GM12878 (cell line): Measurements from ENCODE around the gene SNF8. TPM values are rescaled to one million over a fixed set of nuclear protein-coding genes. Genes with fewer than 3 reads are reported as not detected.

Experiments used
- ASH2L ChIP-seq: fragments of 300-600, 200-600 bp; sonication (generic); IDR thresholded peaks from 2 replicates; pipeline ENCODE4 v1.6.1; 2017; ENCODE audit warnings: low read depth, mild to moderate bottlenecking, borderline replicate concordance
- BCL11A ChIP-seq: IDR thresholded peaks from 2 replicates; pipeline ENCODE4 v1.6.1; 2011; ENCODE audit warnings: low read depth, low read length
- CBX5 ChIP-seq: sonication (generic); IDR thresholded peaks from 2 replicates; pipeline ENCODE4 v1.6.1; 2016; ENCODE audit warnings: low read depth, moderate library complexity, mild to moderate bottlenecking, inconsistent platforms
- CTCF ChIP-seq, 3 experiments: IDR thresholded peaks in 2 of 3; conservative IDR thresholded peaks in 1 of 3; 2 replicates each; pipeline ENCODE4 v1.5.1; 2011; ENCODE audit warnings: low read depth in 3 of 3, low read length in 3 of 3, mild to moderate bottlenecking in 3 of 3, control low read depth in 2 of 3, moderate library complexity in 2 of 3, inconsistent platforms in 1 of 3, mixed read lengths in 1 of 3; ENCODE audit not compliant: control insufficient read depth in 2 of 3, insufficient read depth in 1 of 3; ENCODE audit errors: extremely low read depth in 1 of 3
- EGR1 ChIP-seq, 2 experiments: IDR thresholded peaks; 1 replicate in 1 of 2; 2 replicates in 1 of 2; pipeline ENCODE4 v1.6.1; 2011 to 2012; ENCODE audit warnings: low read depth in 2 of 2, low read length in 2 of 2, borderline replicate concordance in 1 of 2, mild to moderate bottlenecking in 1 of 2, moderate library complexity in 1 of 2
- ESRRA ChIP-seq: IDR thresholded peaks from 2 replicates; pipeline ENCODE4 v1.6.1; 2012; ENCODE audit warnings: mild to moderate bottlenecking, low read length, improper control_type of control experiment
- HCFC1 ChIP-seq: fragments of 150-350 bp; IDR thresholded peaks from 2 replicates; pipeline ENCODE4 v1.6.1; 2014; ENCODE audit warnings: low read length
- IKZF1 ChIP-seq: fragments of 450-650 bp; conservative IDR thresholded peaks from 2 replicates; pipeline ENCODE4 v1.6.1; 2017; ENCODE audit warnings: antibody characterized with exemption, mild to moderate bottlenecking
- JUND ChIP-seq: IDR thresholded peaks from 2 replicates; pipeline ENCODE4 v1.6.1; 2012; ENCODE audit warnings: low read depth, mild to moderate bottlenecking, low read length, improper control_type of control experiment, moderate library complexity
- PAX8 ChIP-seq: fragments of 450-650 bp; IDR thresholded peaks from 2 replicates; pipeline ENCODE4 v1.6.1; 2017; ENCODE audit warnings: mild to moderate bottlenecking, moderate library complexity
- POLR2A ChIP-seq: IDR thresholded peaks from 2 replicates; pipeline ENCODE4 v1.6.1; 2011; ENCODE audit warnings: low read depth, mild to moderate bottlenecking, low read length
- TARDBP ChIP-seq: IDR thresholded peaks from 2 replicates; pipeline ENCODE4 v1.6.1; 2016; ENCODE audit warnings: borderline replicate concordance
- TCF3 ChIP-seq: IDR thresholded peaks from 2 replicates; pipeline ENCODE4 v1.6.1; 2012; ENCODE audit warnings: low read depth, mild to moderate bottlenecking, low read length, borderline replicate concordance; ENCODE audit not compliant: insufficient read depth
- polyA plus RNA-seq, 11 experiments: library from polyadenylated mRNA; depleted of rRNA in 4 of 11; unstranded in 6 of 11; stranded (reverse) in 5 of 11; fragments of >200 nt; fragmentation: Nextera tagmentation in 4 of 11; fragmentation: Illumina TruSeq in 1 of 11; extraction: Ambion mirVana in 4 of 11; extraction: Trizol in 1 of 11; gene quantifications; 1 replicate in 1 of 11; 2 replicates in 10 of 11; pipeline versions ENCODE4 v1.2.1 to v1.2.3, GENCODE V29; 2011 to 2016; ENCODE audit warnings: inconsistent platforms in 2 of 11, missing spikeins in 2 of 11, low read depth in 1 of 11
- total RNA-seq, 4 experiments: library from RNA; depleted of rRNA in 3 of 4; stranded (reverse); fragments of >200 nt in 3 of 4; fragmentation: Illumina TruSeq in 1 of 4; extraction: Trizol in 1 of 4; gene quantifications; 2 replicates each; pipeline versions ENCODE4 v1.2.1 to v1.2.3, GENCODE V29; 2013 to 2021
- TF ChIP-seq, protein P1 (sequence below): fragments of 450-650 bp; conservative IDR thresholded peaks from 2 replicates; pipeline ENCODE4 v1.6.1; 2017; ENCODE audit warnings: mild to moderate bottlenecking, moderate library complexity
- TF ChIP-seq, protein P2 (sequence below): fragments of 450-650 bp; IDR thresholded peaks from 2 replicates; pipeline ENCODE4 v1.6.1; 2017; ENCODE audit warnings: mild to moderate bottlenecking, low read depth, inconsistent platforms; ENCODE audit not compliant: poor library complexity, severe bottlenecking
- TF ChIP-seq, protein P3 (sequence below): IDR thresholded peaks from 2 replicates; pipeline ENCODE4 v1.6.1; 2012; ENCODE audit warnings: low read depth, low read length, improper control_type of control experiment
- TF ChIP-seq, protein P4 (sequence below): fragments of 450-650 bp; IDR thresholded peaks from 2 replicates; pipeline ENCODE4 v1.6.1; 2017; ENCODE audit warnings: mild to moderate bottlenecking, moderate library complexity
- TF ChIP-seq, protein P5 (sequence below): IDR thresholded peaks from 2 replicates; pipeline ENCODE4 v1.6.1; 2011; ENCODE audit warnings: low read depth, low read length, improper control_type of control experiment, borderline replicate concordance

Gene SNF8
- total and polyA plus RNA-seq, 10 of the 15 experiments (the other 5 are each of a cell fraction or from before 2014, with no cell fraction given): 6.1 to 228 (median 95.6) TPM

DNA sequence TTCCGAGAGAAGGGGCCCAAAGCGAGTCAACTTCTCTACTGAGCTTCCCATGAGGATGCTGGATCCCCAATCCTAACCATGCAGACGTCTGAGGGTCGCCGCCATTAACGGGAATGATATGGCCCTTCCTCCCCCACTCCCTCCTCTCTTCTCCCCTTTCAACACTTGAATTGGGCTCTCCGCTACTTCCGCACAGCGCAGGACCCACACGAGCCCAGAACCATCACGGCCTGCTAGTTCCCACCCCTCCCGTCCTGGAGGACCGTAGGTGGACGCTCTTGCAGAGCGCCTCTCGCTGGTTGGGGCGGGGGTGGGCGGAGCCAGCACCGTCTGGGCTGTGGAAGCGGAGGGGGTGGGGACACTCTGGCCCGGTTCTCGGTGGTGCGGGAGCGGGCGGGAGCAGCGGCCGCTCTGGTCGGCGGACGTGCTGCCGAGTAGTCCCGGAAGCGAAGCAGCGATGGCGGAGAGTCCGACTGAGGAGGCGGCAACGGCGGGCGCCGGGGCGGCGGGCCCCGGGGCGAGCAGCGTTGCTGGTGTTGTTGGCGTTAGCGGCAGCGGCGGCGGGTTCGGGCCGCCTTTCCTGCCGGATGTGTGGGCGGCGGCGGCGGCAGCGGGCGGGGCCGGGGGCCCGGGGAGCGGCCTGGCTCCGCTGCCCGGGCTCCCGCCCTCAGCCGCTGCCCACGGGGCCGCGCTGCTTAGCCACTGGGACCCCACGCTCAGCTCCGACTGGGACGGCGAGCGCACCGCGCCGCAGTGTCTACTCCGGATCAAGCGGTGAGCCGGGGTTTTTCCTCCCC is 36.4 kb downstream of the SNF8 start, which contains the start of gene UBE2Z (continued):
- TF ChIP-seq TARDBP (no peak), ASH2L (no peak), POLR2A (peak; percentile 96), HCFC1 (peak; percentile 60), TCF3 (peak; percentile 56; the same call in 1 of the 2 replicates), BCL11A (no peak), CTCF (IDR thresholded peaks at IDR 0.05 in 2 of 3, conservative IDR thresholded peaks at IDR 0.05 in 1 of 3; ENCODE audit: control insufficient read depth in 2 of 3, extremely low read depth in 1 of 3, insufficient read depth in 1 of 3, low read depth in 3 of 3, low read length in 3 of 3) (peak in 2 of 3 experiments; percentile 24 to 31; a peak in 3 of 6 replicates), EGR1 (IDR thresholded peaks at IDR 0.05; ENCODE audit: borderline replicate concordance in 1 of 2, low read depth in 2 of 2, low read length in 2 of 2) (peak in 1 of 2 experiments; percentile 87; a peak in 2 of 3 replicates), JUND (no peak), CBX5 (no peak), ESRRA (no peak), IKZF1 (peak; percentile 85), PAX8 (no peak)
- TF ChIP-seq, protein P1, sequence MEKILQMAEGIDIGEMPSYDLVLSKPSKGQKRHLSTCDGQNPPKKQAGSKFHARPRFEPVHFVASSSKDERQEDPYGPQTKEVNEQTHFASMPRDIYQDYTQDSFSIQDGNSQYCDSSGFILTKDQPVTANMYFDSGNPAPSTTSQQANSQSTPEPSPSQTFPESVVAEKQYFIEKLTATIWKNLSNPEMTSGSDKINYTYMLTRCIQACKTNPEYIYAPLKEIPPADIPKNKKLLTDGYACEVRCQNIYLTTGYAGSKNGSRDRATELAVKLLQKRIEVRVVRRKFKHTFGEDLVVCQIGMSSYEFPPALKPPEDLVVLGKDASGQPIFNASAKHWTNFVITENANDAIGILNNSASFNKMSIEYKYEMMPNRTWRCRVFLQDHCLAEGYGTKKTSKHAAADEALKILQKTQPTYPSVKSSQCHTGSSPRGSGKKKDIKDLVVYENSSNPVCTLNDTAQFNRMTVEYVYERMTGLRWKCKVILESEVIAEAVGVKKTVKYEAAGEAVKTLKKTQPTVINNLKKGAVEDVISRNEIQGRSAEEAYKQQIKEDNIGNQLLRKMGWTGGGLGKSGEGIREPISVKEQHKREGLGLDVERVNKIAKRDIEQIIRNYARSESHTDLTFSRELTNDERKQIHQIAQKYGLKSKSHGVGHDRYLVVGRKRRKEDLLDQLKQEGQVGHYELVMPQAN: peak; percentile 85
- TF ChIP-seq, protein P2, sequence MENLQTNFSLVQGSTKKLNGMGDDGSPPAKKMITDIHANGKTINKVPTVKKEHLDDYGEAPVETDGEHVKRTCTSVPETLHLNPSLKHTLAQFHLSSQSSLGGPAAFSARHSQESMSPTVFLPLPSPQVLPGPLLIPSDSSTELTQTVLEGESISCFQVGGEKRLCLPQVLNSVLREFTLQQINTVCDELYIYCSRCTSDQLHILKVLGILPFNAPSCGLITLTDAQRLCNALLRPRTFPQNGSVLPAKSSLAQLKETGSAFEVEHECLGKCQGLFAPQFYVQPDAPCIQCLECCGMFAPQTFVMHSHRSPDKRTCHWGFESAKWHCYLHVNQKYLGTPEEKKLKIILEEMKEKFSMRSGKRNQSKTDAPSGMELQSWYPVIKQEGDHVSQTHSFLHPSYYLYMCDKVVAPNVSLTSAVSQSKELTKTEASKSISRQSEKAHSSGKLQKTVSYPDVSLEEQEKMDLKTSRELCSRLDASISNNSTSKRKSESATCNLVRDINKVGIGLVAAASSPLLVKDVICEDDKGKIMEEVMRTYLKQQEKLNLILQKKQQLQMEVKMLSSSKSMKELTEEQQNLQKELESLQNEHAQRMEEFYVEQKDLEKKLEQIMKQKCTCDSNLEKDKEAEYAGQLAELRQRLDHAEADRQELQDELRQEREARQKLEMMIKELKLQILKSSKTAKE: no peak
- TF ChIP-seq, protein P3, sequence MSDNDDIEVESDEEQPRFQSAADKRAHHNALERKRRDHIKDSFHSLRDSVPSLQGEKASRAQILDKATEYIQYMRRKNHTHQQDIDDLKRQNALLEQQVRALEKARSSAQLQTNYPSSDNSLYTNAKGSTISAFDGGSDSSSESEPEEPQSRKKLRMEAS: no peak
- TF ChIP-seq, protein P4, sequence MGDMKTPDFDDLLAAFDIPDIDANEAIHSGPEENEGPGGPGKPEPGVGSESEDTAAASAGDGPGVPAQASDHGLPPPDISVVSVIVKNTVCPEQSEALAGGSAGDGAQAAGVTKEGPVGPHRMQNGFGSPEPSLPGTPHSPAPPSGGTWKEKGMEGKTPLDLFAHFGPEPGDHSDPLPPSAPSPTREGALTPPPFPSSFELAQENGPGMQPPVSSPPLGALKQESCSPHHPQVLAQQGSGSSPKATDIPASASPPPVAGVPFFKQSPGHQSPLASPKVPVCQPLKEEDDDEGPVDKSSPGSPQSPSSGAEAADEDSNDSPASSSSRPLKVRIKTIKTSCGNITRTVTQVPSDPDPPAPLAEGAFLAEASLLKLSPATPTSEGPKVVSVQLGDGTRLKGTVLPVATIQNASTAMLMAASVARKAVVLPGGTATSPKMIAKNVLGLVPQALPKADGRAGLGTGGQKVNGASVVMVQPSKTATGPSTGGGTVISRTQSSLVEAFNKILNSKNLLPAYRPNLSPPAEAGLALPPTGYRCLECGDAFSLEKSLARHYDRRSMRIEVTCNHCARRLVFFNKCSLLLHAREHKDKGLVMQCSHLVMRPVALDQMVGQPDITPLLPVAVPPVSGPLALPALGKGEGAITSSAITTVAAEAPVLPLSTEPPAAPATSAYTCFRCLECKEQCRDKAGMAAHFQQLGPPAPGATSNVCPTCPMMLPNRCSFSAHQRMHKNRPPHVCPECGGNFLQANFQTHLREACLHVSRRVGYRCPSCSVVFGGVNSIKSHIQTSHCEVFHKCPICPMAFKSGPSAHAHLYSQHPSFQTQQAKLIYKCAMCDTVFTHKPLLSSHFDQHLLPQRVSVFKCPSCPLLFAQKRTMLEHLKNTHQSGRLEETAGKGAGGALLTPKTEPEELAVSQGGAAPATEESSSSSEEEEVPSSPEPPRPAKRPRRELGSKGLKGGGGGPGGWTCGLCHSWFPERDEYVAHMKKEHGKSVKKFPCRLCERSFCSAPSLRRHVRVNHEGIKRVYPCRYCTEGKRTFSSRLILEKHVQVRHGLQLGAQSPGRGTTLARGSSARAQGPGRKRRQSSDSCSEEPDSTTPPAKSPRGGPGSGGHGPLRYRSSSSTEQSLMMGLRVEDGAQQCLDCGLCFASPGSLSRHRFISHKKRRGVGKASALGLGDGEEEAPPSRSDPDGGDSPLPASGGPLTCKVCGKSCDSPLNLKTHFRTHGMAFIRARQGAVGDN: peak; percentile 46; the same call in 1 of the 2 replicates
- TF ChIP-seq, protein P5, sequence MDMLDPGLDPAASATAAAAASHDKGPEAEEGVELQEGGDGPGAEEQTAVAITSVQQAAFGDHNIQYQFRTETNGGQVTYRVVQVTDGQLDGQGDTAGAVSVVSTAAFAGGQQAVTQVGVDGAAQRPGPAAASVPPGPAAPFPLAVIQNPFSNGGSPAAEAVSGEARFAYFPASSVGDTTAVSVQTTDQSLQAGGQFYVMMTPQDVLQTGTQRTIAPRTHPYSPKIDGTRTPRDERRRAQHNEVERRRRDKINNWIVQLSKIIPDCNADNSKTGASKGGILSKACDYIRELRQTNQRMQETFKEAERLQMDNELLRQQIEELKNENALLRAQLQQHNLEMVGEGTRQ: no peak
